GM04503 (cell line): ENCODE results near the gene RASSF7.

ENCODE experiments used
- DNase-seq: peaks from one replicate; pipeline ENCODE4 v3.0.0-alpha.2; 2012; ENCODE audit warnings: low read depth

The RASSF7 gene

GRCh38 chr11:610146-610801 lies 49.5 kb downstream of the RASSF7 start:
- DNase-seq, result no peak

- no peak for DNase-seq
Measured at GRCh38 chr11:611001-611996, 50.5 kb downstream of the RASSF7 start.

- DNase-seq, result no peak
Measured at GRCh38 chr11:612201-612960, 51.6 kb downstream of the RASSF7 start.

- DNase-seq, result no peak
Measured at GRCh38 chr11:612961-613300, 52.2 kb downstream of the RASSF7 start.

GRCh38 chr11:613369-613968 lies 52.7 kb downstream of the RASSF7 start:
- no peak for DNase-seq
